CD14-positive monocyte (primary cell): ENCODE data around the gene RAD50. TPM values are rescaled to one million over a fixed set of nuclear protein-coding genes. Genes with fewer than 3 reads are reported as not detected.

Experiments used
- DNase-seq, 3 donors: peaks; one replicate each; pipeline ENCODE4 v3.0.0-alpha.2; 2011 to 2022
- H2AFZ ChIP-seq: 2 replicates; pipeline ENCODE4 v1.6.0; 2012; ENCODE audit warnings: mild to moderate bottlenecking, low read depth, low read length, inconsistent platforms; ENCODE audit not compliant: insufficient read depth, poor library complexity, severe bottlenecking
- H3K27ac ChIP-seq, 2 donors: 1 replicate in 1 of 2; 2 replicates in 1 of 2; pipeline ENCODE4 v1.5.1; 2012 to 2013; ENCODE audit warnings: low read length in 2 of 2, control low read depth in 1 of 2, inconsistent platforms in 1 of 2, low read depth in 1 of 2, mild to moderate bottlenecking in 1 of 2
- H3K27me3 ChIP-seq, 2 donors: one replicate each; pipeline versions ENCODE4 v1.6.0 to v1.6.1; 2011 to 2013; ENCODE audit warnings: low read length in 2 of 2; ENCODE audit not compliant: control insufficient read depth in 2 of 2, insufficient read depth in 2 of 2
- H3K36me3 ChIP-seq, 2 donors: replicated peaks in 1 of 2; 1 replicate in 1 of 2; 2 replicates in 1 of 2; pipeline versions ENCODE4 v1.5.1 to v1.6.1; 2012 to 2013; ENCODE audit warnings: low read length in 2 of 2, control low read depth in 1 of 2, inconsistent platforms in 1 of 2, mild to moderate bottlenecking in 1 of 2; ENCODE audit not compliant: insufficient read depth in 2 of 2, control insufficient read depth in 1 of 2
- H3K4me1 ChIP-seq, 2 donors: 1 replicate in 1 of 2; 2 replicates in 1 of 2; pipeline versions ENCODE4 v1.5.1 to v1.6.1; 2012 to 2013; ENCODE audit warnings: low read length in 2 of 2, control low read depth in 1 of 2, inconsistent platforms in 1 of 2, mild to moderate bottlenecking in 1 of 2, moderate library complexity in 1 of 2; ENCODE audit not compliant: insufficient read depth in 2 of 2, control insufficient read depth in 1 of 2
- H3K4me2 ChIP-seq: replicated peaks from 2 replicates; pipeline ENCODE3; 2012; ENCODE audit warnings: low read length, moderate library complexity, mild to moderate bottlenecking; ENCODE audit not compliant: poor library complexity, severe bottlenecking; ENCODE audit errors: extremely low read depth
- H3K4me3 ChIP-seq, 3 experiments: fragments of 200-600 bp in 1 of 3; sonication (generic) in 1 of 3; replicated peaks in 1 of 3; 1 replicate in 2 of 3; 2 replicates in 1 of 3; pipeline ENCODE4 v1.5.1; 2011 to 2013; ENCODE audit warnings: low read length in 3 of 3, mild to moderate bottlenecking in 3 of 3, control low read depth in 2 of 3, low read depth in 2 of 3, inconsistent platforms in 1 of 3, moderate library complexity in 1 of 3
- H3K79me2 ChIP-seq: 2 replicates; pipeline ENCODE4 v1.6.0; 2012; ENCODE audit warnings: mild to moderate bottlenecking, control low read depth, inconsistent platforms, low read length, moderate library complexity; ENCODE audit not compliant: insufficient read depth
- H3K9ac ChIP-seq: 2 replicates; pipeline ENCODE4 v1.6.0; 2017; ENCODE audit warnings: low read length, mild to moderate bottlenecking; ENCODE audit not compliant: insufficient read depth, poor library complexity, severe bottlenecking
- H3K9me3 ChIP-seq, 2 donors: replicated peaks in 1 of 2; 1 replicate in 1 of 2; 2 replicates in 1 of 2; pipeline versions ENCODE4 v1.5.1 to v1.6.1; 2012 to 2013; ENCODE audit warnings: low read length in 2 of 2, control low read depth in 1 of 2; ENCODE audit not compliant: control insufficient read depth in 1 of 2, insufficient read depth in 1 of 2
- H4K20me1 ChIP-seq: 2 replicates; pipeline ENCODE4 v1.6.0; 2012; ENCODE audit warnings: mild to moderate bottlenecking, low read length, control low read depth, moderate library complexity; ENCODE audit not compliant: insufficient read depth
- H3K27ac Mint-ChIP-seq, 7 donors: one replicate each; pipeline ENCODE4 v1.8.0; 2020; ENCODE audit warnings: mild to moderate bottlenecking in 7 of 7, mixed read lengths in 7 of 7, moderate library complexity in 6 of 7, inconsistent platforms in 2 of 7
- H3K27me3 Mint-ChIP-seq, 3 donors: one replicate each; pipeline ENCODE4 v1.8.0; 2021 to 2022; ENCODE audit warnings: low read depth in 3 of 3, mild to moderate bottlenecking in 3 of 3, mixed read lengths in 3 of 3, moderate library complexity in 3 of 3, inconsistent platforms in 1 of 3
- H3K36me3 Mint-ChIP-seq, 2 donors: one replicate each; pipeline ENCODE4 v1.8.0; 2020; ENCODE audit warnings: mixed read lengths in 2 of 2, inconsistent platforms in 1 of 2, mild to moderate bottlenecking in 1 of 2
- H3K4me1 Mint-ChIP-seq: one replicate; pipeline ENCODE4 v1.8.0; 2020; ENCODE audit warnings: mild to moderate bottlenecking, mixed read lengths
- H3K4me3 Mint-ChIP-seq, 2 donors: one replicate each; pipeline ENCODE4 v1.8.0; 2020; ENCODE audit warnings: mild to moderate bottlenecking in 2 of 2, mixed read lengths in 2 of 2, moderate library complexity in 1 of 2
- H3K9me3 Mint-ChIP-seq, 7 donors: one replicate each; pipeline ENCODE4 v1.8.0; 2020 to 2022; ENCODE audit warnings: mixed read lengths in 7 of 7, mild to moderate bottlenecking in 6 of 7, moderate library complexity in 6 of 7, inconsistent platforms in 2 of 7
- WGBS: methylation state at CpG from one replicate; pipeline ENCODE4 v1.1.5; 2013; ENCODE audit warnings: missing lambda C conversion rate; ENCODE audit not compliant: insufficient coverage; 5-methylcytosine and 5-hydroxymethylcytosine counted together
- intact Hi-C, 2 donors: fragments of 100-400 bp; cut with micrococcal nuclease; formaldehyde crosslinking; loops; one replicate each; pipeline versions ENCODE4 v1.15.0 to v1.15.1; 2023
- polyA plus RNA-seq, 3 donors: library from polyadenylated mRNA; depleted of rRNA in 1 of 3; unstranded in 2 of 3; stranded (reverse) in 1 of 3; fragments of 300-500 nt in 2 of 3; fragments of >200 nt in 1 of 3; fragmentation: Illumina TruSeq in 2 of 3; gene quantifications; 1 replicate in 2 of 3; 2 replicates in 1 of 3; pipeline ENCODE4 v1.2.3, GENCODE V29; 2012 to 2021
- TF ChIP-seq, protein P1 (sequence below): fragments of 200-600 bp; IDR thresholded peaks from one replicate; pipeline ENCODE4 v1.8.0; 2022; ENCODE audit warnings: antibody characterized with exemption, mild to moderate bottlenecking

Gene RAD50
- polyA plus RNA-seq, 3 donors = 5.8 to 9.3 (median 8.2) TPM

DNA sequence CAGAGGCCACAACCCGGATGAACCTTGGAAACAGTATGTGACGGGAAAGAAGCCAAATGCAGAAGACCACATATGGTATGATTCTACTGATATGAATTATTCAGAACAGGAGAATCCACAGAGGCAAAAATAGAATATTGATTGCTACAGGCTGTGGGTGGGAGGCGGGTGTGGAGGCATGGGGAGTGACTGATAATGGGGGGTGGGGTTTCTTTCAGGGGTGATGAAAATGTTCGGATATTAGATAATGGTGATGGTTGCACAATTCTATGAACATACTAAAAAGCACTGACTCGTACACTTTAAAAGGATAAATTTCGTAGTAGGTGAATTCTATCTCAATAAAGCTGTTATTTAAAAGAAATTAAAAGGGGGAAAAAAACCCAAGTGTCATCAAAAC lies 127.7 kb downstream of the RAD50 start:
- Mint-ChIP-seq H3K27me3 (peaks cover 0 to 3% (median 0%) of the 10 kb centered on the region in 3 donors), H3K4me1 (peaks cover 23% of the 10 kb centered on the region), H3K4me3 (no peak overlapping the region), H3K9me3 (no peaks in the 10 kb centered on the region), H3K36me3 (no peaks in the 10 kb centered on the region), H3K27ac (no peak overlapping the region)
- WGBS = 94% methylated on average over 3 of the region's 6 CpGs
- Histone ChIP-seq H3K9ac (no peak overlapping the region), H3K9me3 (no peaks in the 10 kb centered on the region), H3K4me2 (no peak overlapping the region), H3K27me3 (no peaks in the 10 kb centered on the region), H2AFZ (no peak overlapping the region), H3K36me3 (no peaks in the 10 kb centered on the region), H3K4me1 (peaks cover 14 to 15% of the 10 kb centered on the region in 2 donors), H3K27ac (no peak overlapping the region), H4K20me1 (no peaks in the 10 kb centered on the region), H3K4me3 (no peak overlapping the region), H3K79me2 (no peaks in the 10 kb centered on the region)
- no peak for DNase-seq
- intact Hi-C loops = no loop called here
- TF ChIP-seq, protein P1, sequence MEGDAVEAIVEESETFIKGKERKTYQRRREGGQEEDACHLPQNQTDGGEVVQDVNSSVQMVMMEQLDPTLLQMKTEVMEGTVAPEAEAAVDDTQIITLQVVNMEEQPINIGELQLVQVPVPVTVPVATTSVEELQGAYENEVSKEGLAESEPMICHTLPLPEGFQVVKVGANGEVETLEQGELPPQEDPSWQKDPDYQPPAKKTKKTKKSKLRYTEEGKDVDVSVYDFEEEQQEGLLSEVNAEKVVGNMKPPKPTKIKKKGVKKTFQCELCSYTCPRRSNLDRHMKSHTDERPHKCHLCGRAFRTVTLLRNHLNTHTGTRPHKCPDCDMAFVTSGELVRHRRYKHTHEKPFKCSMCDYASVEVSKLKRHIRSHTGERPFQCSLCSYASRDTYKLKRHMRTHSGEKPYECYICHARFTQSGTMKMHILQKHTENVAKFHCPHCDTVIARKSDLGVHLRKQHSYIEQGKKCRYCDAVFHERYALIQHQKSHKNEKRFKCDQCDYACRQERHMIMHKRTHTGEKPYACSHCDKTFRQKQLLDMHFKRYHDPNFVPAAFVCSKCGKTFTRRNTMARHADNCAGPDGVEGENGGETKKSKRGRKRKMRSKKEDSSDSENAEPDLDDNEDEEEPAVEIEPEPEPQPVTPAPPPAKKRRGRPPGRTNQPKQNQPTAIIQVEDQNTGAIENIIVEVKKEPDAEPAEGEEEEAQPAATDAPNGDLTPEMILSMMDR = no peak

DNA sequence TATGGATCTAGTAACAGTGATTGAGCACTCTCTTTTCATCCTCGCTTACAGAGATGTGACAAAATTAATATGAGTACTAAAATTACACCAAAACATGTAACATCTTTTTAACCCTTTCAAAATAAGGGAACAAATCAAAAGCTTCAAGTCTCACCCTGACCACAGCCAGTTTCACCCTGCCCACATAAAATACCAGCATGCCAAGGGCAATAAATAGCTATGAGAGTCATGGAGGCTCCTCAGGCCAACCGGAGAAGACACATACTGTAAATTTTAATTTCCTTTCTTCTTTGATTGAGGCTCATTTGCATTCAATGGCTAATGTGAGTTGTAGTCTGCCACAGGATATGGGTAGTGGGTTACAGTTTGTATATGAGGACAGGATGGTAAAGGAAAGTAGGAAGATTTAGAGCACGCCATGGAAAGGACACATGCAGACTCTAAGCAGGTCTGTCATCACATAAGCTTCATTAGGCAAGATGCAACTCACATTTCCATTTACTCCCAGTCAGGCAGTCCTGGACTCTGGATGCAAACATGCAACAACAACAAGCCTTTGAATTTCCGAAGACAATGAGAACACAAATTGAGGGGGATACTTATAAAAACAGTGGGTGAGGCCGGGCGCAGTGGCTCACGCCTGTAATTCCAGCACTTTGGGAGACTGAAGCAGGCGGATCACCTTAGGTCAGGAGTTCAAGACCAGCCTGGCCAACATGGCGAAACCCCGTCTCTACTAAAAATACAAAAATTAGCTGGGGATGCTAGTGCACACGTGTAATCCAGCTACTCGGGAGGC lies 128.3 kb downstream of the RAD50 start:
- Histone ChIP-seq H3K9ac (no peak overlapping the region), H3K36me3 (no peaks in the 10 kb centered on the region), H3K4me2 (no peak overlapping the region), H3K79me2 (no peaks in the 10 kb centered on the region), H3K4me3 (no peak overlapping the region), H2AFZ (no peak overlapping the region), H3K4me1 (peaks cover 14 to 15% of the 10 kb centered on the region in 2 donors), H3K27ac (no peak overlapping the region), H3K27me3 (no peaks in the 10 kb centered on the region), H3K9me3 (no peaks in the 10 kb centered on the region), H4K20me1 (no peaks in the 10 kb centered on the region)
- intact Hi-C loops = no loop called here
- Mint-ChIP-seq H3K9me3 (no peaks in the 10 kb centered on the region), H3K27me3 (peaks cover 0 to 3% (median 0%) of the 10 kb centered on the region in 3 donors), H3K36me3 (no peaks in the 10 kb centered on the region), H3K4me1 (peaks cover 24% of the 10 kb centered on the region), H3K27ac (no peak overlapping the region), H3K4me3 (no peak overlapping the region)
- no peak for DNase-seq
- TF ChIP-seq, protein P1 = no peak
- WGBS = 97% methylated on average over 4 of the region's 12 CpGs
